ENCODE measurements around the gene SNCAIP.
A peak's percentile ranks its signal among the peaks of the same experiment; 100 is the strongest.

SNCAIP gene

DNA sequence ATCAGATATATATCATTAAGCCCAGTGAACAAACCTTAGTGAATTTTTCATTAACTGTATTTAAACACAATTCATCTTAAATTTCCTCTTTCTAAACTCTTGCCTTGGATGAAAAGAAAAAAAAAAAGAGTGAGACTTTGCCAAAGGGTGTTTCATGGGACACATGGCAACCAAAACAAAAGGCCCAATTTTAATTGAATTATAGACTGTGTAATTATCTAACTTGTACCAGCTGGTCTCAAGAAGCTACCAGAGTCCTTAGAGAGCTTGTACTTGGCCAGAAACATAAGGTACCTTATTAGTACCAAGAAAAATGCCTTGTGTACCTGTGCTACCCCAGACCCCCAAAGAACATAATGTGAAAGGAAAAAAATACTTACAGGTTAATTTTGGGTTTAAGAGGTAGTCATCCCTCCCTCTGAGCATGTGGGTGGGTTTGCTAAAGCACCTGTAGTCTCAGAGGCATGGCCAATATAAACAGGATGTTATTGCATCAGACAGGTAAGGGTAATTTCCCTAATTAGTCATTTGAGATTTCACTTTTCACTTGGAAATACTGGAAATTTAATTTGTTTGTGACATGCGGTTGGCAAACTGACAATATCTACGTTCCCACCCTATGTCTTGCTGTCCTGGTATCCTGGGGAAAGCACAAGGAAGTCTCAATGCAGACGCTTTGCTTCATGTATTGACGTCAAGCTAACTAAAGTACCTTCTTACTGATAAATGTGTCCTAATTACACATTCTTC lies 90.1 kb downstream of the SNCAIP start:
- DNase-seq = peak; percentile 8

DNA sequence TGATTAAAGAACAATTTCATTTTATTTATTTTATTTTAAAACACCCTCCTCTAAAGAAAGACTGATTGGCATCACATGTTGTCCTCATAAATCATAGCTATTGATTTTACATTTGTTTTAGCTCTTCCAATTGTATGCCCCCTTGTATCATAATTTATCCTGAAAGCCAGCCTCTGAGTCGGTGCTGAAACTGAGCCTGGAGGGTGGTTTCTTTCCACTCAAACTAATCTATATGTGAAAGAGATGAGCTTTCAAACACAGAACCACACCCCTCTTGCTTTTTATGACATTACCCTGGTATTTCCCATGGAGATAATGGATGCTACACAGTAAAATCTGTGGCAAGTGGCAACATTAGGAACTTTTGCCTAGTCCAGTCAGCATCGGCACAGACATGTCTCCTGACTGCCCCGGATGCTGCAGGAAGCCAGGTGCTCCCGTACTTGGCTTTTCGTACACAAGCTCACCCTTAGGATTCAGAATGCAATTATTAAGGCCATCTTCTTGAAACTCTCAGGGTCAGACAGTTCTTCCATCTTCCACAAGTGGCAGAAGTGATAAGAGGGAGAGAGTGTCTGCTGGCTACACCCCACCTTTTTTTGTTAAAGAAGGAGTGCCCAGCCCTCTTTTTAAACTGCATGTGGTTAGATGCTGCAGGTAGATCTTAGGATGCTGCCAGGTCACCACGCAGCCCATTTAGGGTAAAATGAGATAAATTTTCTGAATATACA lies 91.1 kb downstream of the SNCAIP start:
- no peak for DNase-seq

DNA sequence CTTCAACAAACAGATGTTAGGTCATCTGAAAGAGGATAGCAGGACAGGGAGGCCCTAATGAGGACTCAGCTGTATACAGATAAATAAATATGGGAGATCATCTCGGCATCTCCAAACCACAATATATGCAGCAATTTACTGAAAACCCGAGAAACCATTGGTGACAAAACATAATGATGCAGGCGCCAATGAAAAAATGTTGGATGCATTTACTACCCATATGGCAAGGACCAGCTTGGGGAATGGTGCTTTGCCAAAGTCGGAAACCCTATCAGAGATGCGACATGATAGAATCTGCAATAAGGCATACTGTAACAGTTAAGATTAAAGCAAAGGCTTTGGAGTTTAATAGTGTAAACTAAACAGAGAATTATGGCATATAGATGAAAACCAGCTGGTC lies 92.0 kb downstream of the SNCAIP start:
- peak; percentile 94 for DNase-seq

DNA sequence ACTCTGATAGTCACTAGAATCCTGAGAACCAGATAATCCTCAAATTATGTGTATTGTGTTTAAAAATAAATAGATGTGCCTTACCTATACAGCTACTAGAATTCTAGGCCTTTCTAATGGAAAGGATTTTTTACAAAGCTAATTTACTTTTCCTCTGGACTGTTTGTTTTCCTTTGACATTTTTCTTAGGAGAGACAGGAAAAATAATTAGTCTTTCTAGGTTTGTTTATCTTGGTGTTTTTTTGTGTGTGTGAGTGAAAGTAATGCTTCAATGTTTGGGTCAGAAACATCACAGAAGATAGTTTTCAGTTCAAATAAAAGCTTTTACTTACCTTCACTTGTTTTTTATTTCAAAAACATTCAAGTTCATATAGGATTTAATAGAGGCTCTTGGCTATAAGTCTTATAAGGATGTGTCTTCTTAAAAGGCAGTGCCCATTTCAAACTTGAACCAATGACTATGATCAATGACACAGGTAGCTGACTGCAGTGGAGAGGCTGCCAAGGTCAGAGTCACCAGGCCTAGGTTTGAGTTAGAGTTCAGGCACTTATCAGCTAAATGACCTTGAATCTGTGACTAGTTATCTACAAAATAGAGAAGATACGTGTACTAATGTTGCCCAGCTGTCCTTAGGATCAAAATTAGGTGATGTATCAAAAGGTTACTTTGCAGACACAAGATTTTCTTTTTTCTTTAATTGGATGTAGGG lies 92.8 kb downstream of the SNCAIP start:
- no peak for DNase-seq

DNA sequence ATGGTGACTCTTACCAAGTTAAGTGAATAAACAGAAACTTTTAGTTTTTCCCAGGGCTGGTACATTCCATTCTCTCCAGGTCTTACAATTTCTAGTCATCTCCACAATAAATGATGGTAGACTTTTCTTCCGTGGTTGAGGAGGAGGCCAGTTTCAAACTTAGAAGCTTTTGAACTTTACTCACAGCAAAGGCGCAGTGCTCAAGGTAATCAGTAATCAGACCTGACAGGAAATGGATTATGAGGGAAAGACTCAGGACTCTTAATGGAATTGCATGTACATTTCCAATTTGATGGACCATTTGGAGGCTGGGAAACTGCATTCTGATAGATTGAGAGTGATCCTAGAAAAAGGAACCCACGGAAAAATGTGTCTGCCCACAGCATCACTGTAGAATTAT lies 93.7 kb downstream of the SNCAIP start:
- no peak for DNase-seq

DNA sequence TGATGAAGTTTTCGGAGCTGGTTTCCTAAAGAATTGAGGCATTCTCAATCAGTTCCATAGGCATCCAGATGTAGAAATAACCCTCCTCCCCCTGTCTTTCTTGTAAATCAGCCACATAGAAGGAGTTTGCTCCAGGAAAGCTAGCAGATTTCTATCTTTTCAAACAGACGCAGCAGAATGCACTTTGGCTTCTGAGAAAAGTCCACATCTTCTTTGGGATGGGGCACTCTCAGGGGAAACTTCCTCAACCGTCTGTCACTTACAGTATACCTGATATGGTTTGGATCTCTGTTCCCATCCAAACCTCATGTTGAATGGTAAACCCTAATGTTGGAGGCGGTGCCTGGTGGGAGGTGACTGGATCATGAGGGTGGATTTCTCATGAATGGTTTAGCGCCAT lies 94.1 kb downstream of the SNCAIP start:
- no peak for DNase-seq

DNA sequence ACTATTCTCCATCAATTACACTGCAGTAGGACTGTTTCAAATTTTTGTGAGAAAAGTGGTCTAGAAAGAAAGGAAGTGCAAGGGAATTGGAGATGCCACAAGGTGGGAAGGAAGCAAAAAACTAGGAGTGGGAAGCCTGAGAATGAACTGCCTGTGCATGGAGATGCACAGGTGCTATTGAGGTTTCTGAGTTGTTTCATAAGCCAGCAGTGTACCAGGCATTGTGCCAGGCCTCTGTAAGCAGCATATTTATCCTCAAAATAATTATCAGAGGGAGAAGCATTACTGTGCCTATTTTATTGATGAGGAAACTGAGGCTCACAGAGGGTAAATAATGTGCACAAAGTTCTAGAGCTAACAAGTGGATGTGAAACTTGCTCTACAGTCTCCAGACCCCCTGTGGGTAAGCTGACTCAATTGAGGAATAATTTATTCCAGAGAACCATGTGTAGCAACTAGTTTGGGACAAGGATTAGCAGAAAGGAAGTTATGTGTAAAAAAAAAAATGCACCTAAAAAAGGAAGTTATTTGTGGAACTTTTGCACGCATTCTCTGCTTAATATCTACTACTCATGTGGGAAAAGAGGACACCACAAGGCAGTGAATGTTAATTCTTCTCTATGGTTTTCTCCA lies 96.7 kb downstream of the SNCAIP start:
- peak; percentile 19 for DNase-seq

DNA sequence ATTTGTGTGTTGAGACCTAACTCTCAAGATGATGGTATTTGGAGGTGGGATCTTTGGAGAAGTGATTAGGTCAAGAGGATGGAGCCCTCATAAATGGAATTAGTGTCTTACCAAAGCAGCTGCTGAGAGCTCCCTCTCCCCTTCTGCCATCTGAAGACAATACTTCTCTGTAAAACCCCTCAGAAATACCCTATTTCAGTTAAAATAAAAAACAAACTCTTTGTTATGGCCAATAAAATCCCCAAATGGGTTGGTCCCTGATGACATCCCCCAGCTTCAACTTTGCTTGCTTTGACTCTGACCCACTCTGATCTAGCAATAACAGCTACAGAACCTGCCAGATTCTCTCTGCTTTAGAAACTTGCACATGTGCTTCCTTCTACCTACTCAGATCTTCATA lies 100.9 kb downstream of the SNCAIP start:
- DNase-seq = no peak

DNA sequence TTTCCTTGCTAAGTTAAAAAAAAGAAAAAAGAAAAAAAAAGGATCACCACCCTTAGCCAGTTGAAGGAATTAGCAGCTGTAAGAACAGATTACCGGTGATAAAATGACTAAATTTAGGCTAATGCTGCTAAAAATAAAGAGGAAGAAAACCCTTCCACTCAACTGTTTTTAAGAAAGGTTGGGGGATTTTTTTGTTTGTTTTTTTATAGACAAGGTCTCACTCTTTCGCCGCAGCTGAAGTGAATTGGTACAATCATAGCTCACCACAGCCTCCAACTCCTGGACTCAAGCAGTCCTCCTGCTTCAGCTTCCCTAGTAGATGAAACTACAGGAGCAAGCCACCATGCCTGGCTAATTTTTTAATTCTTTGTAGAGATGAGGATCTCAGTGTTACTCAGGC lies 101.7 kb downstream of the SNCAIP start:
- DNase-seq = no peak

DNA sequence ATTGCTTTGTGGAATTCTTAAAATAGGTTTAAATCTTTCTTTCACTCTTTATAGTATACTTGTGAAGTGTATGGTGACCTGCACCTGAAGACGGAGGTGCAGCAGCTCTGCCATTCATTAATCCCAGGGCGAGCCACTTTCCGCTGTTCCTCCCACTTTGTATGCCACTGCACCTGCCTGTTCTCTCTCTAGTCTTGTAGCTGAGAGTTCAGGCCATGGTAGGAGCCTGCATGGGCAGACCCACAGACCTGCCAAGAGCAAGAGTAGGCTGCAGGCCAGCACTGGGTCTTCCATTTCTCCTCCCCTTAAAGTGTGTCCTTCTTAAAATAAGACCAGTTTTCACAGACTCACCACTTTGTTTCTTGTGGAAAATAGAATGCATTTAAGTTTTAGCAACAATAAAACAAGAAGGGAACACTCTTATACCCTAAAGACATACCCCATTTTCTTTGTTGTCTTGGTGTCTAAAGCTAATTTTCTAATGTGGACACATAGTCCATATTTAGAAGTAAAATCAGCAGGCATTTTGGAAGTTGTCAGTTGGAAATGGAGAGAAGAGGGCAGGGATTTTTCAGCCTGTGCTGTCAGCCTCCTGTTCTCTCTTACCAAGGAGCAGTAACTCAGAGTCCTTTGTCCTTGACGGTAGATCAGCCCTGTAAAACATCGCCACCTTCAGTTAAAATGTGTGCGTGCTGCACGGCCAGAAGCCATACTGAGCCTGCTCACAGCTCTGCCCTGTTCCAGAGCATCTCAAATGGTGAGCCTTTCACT lies 103.2 kb downstream of the SNCAIP start:
- DNase-seq = peak; percentile 63

DNA sequence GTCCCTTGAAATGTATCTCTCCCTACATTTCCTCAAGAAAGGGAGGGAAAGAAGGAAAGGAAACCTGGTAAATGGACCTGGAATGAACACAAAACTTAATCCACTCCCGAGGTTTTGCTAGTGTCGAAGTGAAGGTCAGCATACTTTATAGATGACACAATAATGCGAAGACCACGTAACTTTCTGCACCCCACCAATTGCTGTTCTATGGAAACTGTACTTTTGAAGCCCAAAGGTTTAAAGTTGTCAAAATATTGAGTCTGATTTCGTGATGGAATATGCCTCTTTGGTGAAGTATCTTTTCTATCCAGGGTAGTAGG lies 103.7 kb downstream of the SNCAIP start:
- no peak for DNase-seq

DNA sequence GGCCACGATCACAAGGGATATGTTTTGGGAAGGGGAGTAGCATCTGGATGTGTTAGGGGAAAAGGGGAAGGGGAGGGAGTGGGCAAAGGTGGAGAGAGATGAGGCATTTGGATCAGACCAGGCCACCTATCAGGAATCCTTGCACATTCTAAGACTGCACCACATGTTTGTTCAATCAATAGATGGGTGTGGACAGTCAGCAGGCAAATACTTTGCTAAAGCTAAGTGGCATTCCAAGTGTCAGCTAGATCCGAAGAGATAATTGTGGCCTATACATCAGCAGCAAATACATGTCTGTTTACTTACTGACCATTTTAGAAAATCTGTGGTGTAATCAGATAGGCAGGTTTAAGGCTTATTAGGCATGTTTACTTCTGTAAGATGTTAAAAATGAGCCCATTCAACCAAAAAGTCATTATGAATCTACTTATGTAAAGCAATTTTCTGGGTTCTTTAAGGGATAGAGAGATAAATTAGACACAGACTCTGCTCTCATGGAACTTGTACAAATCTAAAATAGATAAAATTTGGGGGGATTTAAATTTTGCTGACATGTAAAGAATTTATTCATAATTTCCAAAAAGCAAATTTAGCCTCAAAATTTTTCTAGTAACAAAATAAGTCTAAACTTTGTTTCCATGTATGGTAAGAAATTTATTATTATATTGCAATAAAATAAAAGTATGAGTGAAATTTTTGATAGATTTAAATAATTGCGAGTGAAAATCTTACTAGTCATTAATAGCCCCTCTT lies 107.3 kb downstream of the SNCAIP start:
- no peak for DNase-seq

DNA sequence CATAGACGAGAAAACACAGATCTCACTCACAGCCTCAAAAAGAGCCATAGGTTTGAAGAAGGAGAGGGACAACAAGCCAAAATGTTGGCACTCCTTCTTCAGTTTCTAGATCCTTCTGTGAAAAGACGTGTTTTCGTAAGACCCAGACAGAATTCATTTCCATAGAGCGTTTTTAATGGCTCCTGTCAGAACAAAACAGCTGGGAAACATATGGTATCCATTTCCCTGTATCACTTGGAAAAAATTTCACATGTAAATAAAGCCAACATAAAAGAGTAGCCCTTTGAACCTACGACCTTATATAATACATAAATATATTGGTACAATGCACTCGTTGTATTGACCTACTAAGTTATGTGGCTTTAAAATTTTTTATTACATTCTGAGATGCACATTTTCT lies 108.1 kb downstream of the SNCAIP start:
- DNase-seq = no peak

DNA sequence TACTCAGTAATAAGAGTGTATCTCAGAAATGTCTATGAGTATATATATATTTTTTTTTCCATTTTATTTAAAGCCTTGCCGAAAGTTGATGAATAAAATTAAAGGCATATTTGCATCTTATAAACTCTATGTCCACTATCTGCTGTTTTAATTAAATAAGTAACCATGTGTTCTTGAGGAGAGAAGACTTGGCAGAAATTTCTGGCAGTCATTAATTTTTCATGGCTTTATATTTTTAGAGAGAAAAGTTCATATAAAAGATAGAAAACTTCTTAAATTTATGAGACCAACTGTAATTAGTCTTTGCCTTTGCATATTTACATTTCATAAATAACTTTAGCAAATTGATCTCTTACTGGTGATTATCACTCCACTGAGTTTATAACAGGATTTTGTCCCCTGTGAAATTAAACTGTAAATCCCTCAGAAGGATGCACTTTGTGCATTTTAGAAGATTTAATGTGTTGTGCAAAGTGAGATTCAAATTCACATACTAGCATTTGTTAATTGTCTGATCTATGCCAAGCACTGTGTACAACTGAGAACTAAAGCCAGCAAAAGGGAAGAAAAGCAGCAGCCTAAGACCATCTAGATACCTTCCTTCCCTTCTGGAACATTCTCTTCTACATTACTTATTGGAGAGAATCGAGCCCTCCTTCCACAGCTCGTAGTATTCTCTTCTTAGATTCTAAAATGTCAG lies 108.7 kb downstream of the SNCAIP start:
- DNase-seq = no peak

DNA sequence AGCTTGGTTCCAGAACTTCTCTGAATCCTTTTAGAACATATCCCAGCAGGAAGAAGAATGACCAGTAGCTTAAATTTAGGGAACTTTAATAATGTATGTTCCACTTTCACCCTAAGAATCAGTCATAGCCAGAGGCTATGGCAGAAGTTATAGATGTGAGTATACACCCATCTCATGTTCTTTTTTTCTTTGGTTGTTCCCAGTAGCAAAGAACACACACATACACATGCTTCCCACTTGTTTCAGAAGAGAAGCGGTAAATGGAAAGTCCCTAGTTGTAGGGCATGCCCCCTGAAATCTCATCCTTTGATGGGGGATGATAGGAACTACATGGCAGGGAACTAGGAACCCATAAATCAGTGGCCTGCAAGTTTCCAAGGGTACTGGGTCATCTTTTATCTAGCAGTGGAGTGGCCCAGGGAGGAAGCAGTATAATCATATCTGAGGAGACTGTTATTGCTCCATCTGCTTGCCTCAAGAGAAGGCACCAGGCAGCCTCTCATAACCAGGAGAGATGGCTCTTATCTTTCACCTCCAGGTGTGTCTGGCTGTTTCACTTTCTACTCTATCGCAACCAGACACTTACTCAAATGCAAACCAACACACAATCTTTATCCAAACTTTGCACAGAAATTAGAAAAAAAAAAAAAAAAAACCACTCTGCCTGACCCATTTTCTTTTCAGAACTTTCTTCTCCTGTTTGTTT lies 109.5 kb downstream of the SNCAIP start:
- no peak for DNase-seq

DNA sequence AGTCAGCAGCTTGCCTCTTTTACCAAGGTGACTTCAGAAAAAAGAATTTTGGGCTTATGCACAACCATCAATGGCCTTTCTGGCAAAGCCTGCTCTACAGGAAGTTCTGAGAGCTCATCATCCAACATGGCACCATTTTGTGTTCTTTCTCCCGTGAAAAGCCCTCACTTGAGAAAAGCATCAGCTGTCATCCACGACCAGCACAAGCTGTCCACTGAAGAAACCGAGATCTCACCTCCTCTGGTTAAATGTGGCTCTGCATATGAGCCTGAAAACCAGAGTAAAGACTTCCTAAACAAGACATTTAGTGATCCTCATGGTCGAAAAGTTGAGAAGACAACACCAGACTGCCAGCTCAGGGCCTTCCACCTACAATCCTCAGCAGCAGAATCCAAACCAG lies 111.2 kb downstream of the SNCAIP start:
- no peak for DNase-seq

DNA sequence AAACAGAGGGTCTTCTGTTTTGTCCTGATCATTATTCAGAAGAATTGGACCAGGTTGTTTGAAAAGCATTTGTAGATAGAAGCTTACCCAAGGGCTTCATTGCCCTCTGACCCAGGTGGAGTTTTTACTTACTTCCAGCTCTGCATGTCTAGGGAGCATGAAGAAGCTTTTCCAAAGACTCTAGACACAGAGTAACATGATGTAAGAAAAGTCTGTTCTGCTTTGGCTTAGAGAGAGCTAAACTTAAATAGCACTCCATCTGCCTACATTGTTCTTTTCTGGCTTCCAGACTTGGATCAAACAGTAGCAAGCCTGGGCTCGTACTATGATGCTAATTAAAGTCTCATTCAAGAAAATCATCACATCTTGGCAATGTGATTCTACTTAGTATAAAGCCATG lies 112.1 kb downstream of the SNCAIP start:
- no peak for DNase-seq

DNA sequence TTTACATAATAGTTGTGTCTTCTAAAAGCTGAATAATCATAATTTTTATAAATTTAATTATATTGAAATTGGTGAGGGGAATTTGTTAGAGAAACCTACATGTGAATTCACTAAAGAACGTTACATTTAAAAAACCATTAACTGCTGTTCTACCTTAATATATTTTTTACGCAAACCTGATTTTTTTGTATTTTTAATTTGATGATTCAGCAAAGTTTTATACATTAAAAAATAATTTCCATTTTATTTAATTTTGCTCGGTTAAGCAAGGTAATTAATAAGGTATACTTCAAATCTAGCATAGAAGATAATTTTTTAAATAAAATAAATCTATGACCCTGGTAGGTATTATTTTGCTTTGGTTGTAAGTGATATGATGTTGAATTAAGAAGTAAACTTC lies 114.3 kb downstream of the SNCAIP start:
- no peak for DNase-seq

DNA sequence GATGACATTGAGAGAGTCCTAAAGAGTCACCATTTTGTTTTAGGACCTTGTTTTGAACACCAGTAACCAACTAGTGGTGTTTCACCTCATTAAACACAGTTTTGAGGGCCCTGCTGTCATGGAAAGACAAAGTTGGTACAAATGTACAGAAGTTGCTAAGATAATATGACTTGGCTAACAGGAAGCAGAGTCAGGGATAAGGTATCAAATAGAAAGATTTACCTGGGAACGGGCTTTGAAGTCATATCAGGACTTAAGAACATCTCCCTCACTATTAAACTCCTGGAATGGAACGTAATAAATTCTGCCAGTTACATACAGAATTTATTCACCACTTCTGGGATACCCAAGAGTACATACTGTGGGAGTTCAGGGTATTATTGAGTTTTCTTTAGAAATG lies 115.6 kb downstream of the SNCAIP start:
- no peak for DNase-seq

DNA sequence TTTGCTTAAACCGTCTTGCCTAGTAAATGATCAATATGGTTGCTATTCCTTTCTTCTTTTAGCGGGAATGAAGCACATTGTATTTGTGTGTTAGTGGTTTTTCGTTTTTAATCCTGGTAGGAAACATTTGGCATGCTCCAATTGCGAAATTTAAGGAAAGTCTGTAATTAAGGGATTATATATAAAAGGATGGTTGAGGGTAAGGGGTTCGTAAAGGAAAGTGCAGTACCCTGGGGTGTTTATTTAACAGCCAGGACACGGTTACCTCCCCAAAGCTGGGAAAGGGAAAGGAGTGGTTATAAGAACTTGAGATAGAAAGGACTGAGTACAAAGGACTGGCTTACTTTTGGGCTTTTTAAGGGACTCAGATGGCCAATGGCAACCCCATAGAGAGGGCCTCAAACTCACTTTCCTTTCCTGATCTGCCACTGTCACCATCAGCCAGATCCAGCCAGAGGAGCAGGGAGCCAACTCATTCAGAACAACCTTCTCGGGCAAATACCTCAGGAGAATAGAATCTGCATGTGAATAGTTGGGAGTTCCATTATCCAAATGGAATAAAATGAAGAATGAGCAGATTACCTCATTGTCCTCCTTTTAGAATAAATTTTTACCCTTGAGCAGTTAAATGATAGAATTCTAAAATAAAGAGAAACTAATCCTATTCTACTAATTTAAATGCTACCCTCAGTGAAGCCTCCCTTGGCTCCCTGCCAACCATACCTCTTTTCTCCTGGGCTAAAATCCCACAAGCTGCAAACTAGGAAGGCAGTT lies 117.7 kb downstream of the SNCAIP start:
- no peak for DNase-seq

Measured in NCI-H1694 (cell line).